HG02973 (cell line): Measurements from ENCODE around the gene CFDP1.
"Not testable (repeated sequence)": the region's sequence is repeated elsewhere in the genome, so short reads cannot be mapped to it uniquely, and the experiment has no call there.

Experiments used
- ATAC-seq: cut with Tn5 transposase; IDR thresholded peaks from one replicate; pipeline ENCODE4 v1.9.1; 2021; ENCODE audit warnings: moderate library complexity; ENCODE audit not compliant: unreplicated experiment

The CFDP1 gene

GRCh38 chr16:75459691-75460090 lies 26.4 kb upstream of the CFDP1 start:
- ATAC-seq, result no peak

- no peak for ATAC-seq
These were observed 25.1 kb upstream of the CFDP1 start for GRCh38 chr16:75458439-75458838.

- ATAC-seq, result no peak
These were observed 24.7 kb upstream of the CFDP1 start for GRCh38 chr16:75458029-75458428.

- ATAC-seq, result no peak
These were observed 24.2 kb upstream of the CFDP1 start for GRCh38 chr16:75457485-75458021.

- ATAC-seq, result no peak
These were observed 23.7 kb upstream of the CFDP1 start for GRCh38 chr16:75456971-75457370.

GRCh38 chr16:75456486-75456885 lies 23.2 kb upstream of the CFDP1 start:
- ATAC-seq, result not testable (repeated sequence)

GRCh38 chr16:75455677-75456076 lies 22.4 kb upstream of the CFDP1 start:
- ATAC-seq, result no peak

GRCh38 chr16:75452464-75453190 lies 19.3 kb upstream of the CFDP1 start:
- ATAC-seq, result no peak

- no peak for ATAC-seq
These were observed 13.1 kb upstream of the CFDP1 start for GRCh38 chr16:75446416-75446815.

GRCh38 chr16:75445298-75445697 lies 12.0 kb upstream of the CFDP1 start:
- no peak for ATAC-seq

GRCh38 chr16:75443298-75443697 lies 10.0 kb upstream of the CFDP1 start:
- ATAC-seq, result no peak

GRCh38 chr16:75433732-75434413 lies 570 bp upstream of the CFDP1 start:
- ATAC-seq, result peak; percentile 49

GRCh38 chr16:75429621-75430403 lies 3.5 kb downstream of the CFDP1 start:
- ATAC-seq, result no peak

GRCh38 chr16:75426524-75426923 lies 6.8 kb downstream of the CFDP1 start:
- ATAC-seq, result not testable (repeated sequence)

GRCh38 chr16:75424105-75424762 lies 9.1 kb downstream of the CFDP1 start:
- ATAC-seq, result not testable (repeated sequence)

- no peak for ATAC-seq
These were observed 9.6 kb downstream of the CFDP1 start for GRCh38 chr16:75423723-75424104.

GRCh38 chr16:75421820-75422126 lies 11.5 kb downstream of the CFDP1 start:
- no peak for ATAC-seq

- peak; percentile 59 for ATAC-seq
These were observed 12.1 kb downstream of the CFDP1 start for GRCh38 chr16:75420987-75421819.

- no peak for ATAC-seq
These were observed 16.3 kb downstream of the CFDP1 start for GRCh38 chr16:75416904-75417565.
